Islet precursor cell (in vitro differentiated cells): ENCODE measurements around the gene AAGAB.

ENCODE experiments used
- DNase-seq: peaks from one replicate; pipeline ENCODE4 v3.0.0-alpha.2; 2018

Gene AAGAB

GRCh38 chr15:67207555-67208207, 46.8 kb downstream of the AAGAB start:
- DNase-seq: no peak

GRCh38 chr15:67202991-67203390, 51.5 kb downstream of the AAGAB start:
- no peak for DNase-seq

GRCh38 chr15:67202091-67202490, 52.4 kb downstream of the AAGAB start:
- no peak for DNase-seq

- peak; percentile 83 for DNase-seq
Measured at GRCh38 chr15:67201136-67201535, 53.3 kb downstream of the AAGAB start.

- DNase-seq: no peak
Measured at GRCh38 chr15:67199881-67200763, 54.3 kb downstream of the AAGAB start.

GRCh38 chr15:67199391-67199790, 55.1 kb downstream of the AAGAB start:
- DNase-seq: no peak

- no peak for DNase-seq
Measured at GRCh38 chr15:67198157-67198754, 56.2 kb downstream of the AAGAB start.

- DNase-seq: no peak
Measured at GRCh38 chr15:67197364-67197695, 57.1 kb downstream of the AAGAB start.

- DNase-seq: no peak
Measured at GRCh38 chr15:67196672-67197363, 57.6 kb downstream of the AAGAB start.

GRCh38 chr15:67196222-67196621, 58.2 kb downstream of the AAGAB start:
- no peak for DNase-seq

- DNase-seq: no peak
Measured at GRCh38 chr15:67195305-67195704, 59.2 kb downstream of the AAGAB start.

GRCh38 chr15:67194171-67195114, 60.0 kb downstream of the AAGAB start:
- DNase-seq: no peak

- no peak for DNase-seq
Measured at GRCh38 chr15:67193223-67193990, 61.1 kb downstream of the AAGAB start.

- DNase-seq: no peak
Measured at GRCh38 chr15:67192185-67192820, 62.2 kb downstream of the AAGAB start.

GRCh38 chr15:67190813-67191212, 63.6 kb downstream of the AAGAB start:
- no peak for DNase-seq

GRCh38 chr15:67190326-67190725, 64.1 kb downstream of the AAGAB start:
- DNase-seq: no peak

- DNase-seq: no peak
Measured at GRCh38 chr15:67189326-67190051, 65.0 kb downstream of the AAGAB start.

GRCh38 chr15:67188551-67189218, 65.8 kb downstream of the AAGAB start:
- no peak for DNase-seq

- no peak for DNase-seq
Measured at GRCh38 chr15:67187351-67187854, 67.1 kb downstream of the AAGAB start.
